ENCODE results near the gene KNOP1. TPM values are rescaled to one million over a fixed set of nuclear protein-coding genes. Genes with fewer than 3 reads are reported as not detected.

Gene KNOP1
- total and polyA plus RNA-seq, 10 of the 15 experiments (the other 5 are each of a cell fraction or from before 2014, with no cell fraction given): 13.8 to 47.2 (median 32.1) TPM

GRCh38 chr16:19687279-19687678, 30.7 kb downstream of the KNOP1 start:
- TF ChIP-seq TCF7 (IDR thresholded peaks at IDR 0.05; ENCODE audit: borderline replicate concordance): no peak
- no peak for TF ChIP-seq EP300 (IDR thresholded peaks at IDR 0.05; ENCODE audit: borderline replicate concordance in 1 of 2, control insufficient read depth in 1 of 2, low read depth in 2 of 2, low read length in 2 of 2)
- no peak for TF ChIP-seq ZBTB4 (CRISPR knock-in tag; IDR thresholded peaks at IDR 0.05)
- TF ChIP-seq CTCF (IDR thresholded peaks at IDR 0.05 in 2 of 3, conservative IDR thresholded peaks at IDR 0.05 in 1 of 3; ENCODE audit: control insufficient read depth in 2 of 3, extremely low read depth in 1 of 3, insufficient read depth in 1 of 3, low read depth in 3 of 3, low read length in 3 of 3): no peak
- TF ChIP-seq RB1 (IDR thresholded peaks at IDR 0.05; ENCODE audit: borderline replicate concordance): no peak
- TF ChIP-seq RUNX3 (IDR thresholded peaks at IDR 0.05; ENCODE audit: low read length): no peak
- TF ChIP-seq IRF4 (IDR thresholded peaks at IDR 0.05; ENCODE audit: low read depth, low read length): no peak
- no peak for TF ChIP-seq SIX5 (IDR thresholded peaks at IDR 0.05; ENCODE audit: low read depth, low read length, severe bottlenecking)
- TF ChIP-seq TAF1 (IDR thresholded peaks at IDR 0.05; ENCODE audit: borderline replicate concordance, low read depth, low read length): no peak
- FAIRE-seq (no peak), ATAC-seq (no peak), DNase-seq (ENCODE audit: low read depth, low spot score) (no peak)
- Histone ChIP-seq H3K4me2 (ENCODE audit: control insufficient read depth, insufficient read depth) (no peak overlapping the region), H3K36me3 (ENCODE audit: control insufficient read depth in 2 of 2, insufficient read depth in 2 of 2, low read length in 1 of 2) (peaks cover 8 to 9% of the 10 kb centered on the region in 2 experiments; a peak in 3 of 4 replicates), H3K4me3 (no peak overlapping the region), H3K79me2 (ENCODE audit: control insufficient read depth, insufficient read depth, low read length) (no peaks in the 10 kb centered on the region), H3K27me3 (replicated peaks in 1 of 2; ENCODE audit: control insufficient read depth in 2 of 2, insufficient read depth in 2 of 2, low read length in 1 of 2) (no peaks in the 10 kb centered on the region), H3K27ac (ENCODE audit: control insufficient read depth, insufficient read depth) (no peak overlapping the region), H4K20me1 (ENCODE audit: control insufficient read depth, insufficient read depth) (no peaks in the 10 kb centered on the region), H3K9ac (ENCODE audit: control insufficient read depth, insufficient read depth, low read length) (no peak overlapping the region), H3K9me3 (replicated peaks; ENCODE audit: control insufficient read depth, insufficient read depth, low read length) (no peaks in the 10 kb centered on the region), H3K4me1 (ENCODE audit: control insufficient read depth, insufficient read depth, low read length) (no peaks in the 10 kb centered on the region), H2AFZ (ENCODE audit: control insufficient read depth, low read depth, low read length) (no peak overlapping the region)
- ChIA-PET POLR2A (no interaction called here), CTCF (no interaction called here), SMC1A (ENCODE audit: uncharacterized antibody, unreplicated experiment) (no interaction called here), RAD21 (ENCODE audit: unreplicated experiment) (no interaction called here)
- intact Hi-C loops (cut with micrococcal nuclease; ENCODE audit: unreplicated experiment): no loop called here
- in situ Hi-C loops (cut with MboI): no loop called here
- WGBS (ENCODE audit: insufficient coverage, insufficient replicate concordance, low lambda C conversion rate, missing lambda C conversion rate): 98% methylated on average over 7 of the region's 7 CpGs
- no TSS peak for BruUV-seq (replicated peaks)

All from GM12878 (cell line).